HUES48 (cell line): Measurements from ENCODE around the gene C1orf159.

ENCODE experiments used
- H3K27ac ChIP-seq: one replicate; pipeline ENCODE4 v1.7.0; 2013; ENCODE audit warnings: low read depth, low read length, inconsistent platforms
- H3K27me3 ChIP-seq: 2 replicates; pipeline ENCODE4 v1.6.1; 2013; ENCODE audit warnings: mild to moderate bottlenecking, low read length; ENCODE audit not compliant: control insufficient read depth, insufficient read depth
- H3K36me3 ChIP-seq: 2 replicates; pipeline ENCODE4 v1.6.1; 2013; ENCODE audit warnings: low read length; ENCODE audit not compliant: control insufficient read depth, insufficient read depth
- H3K4me1 ChIP-seq: 2 replicates; pipeline ENCODE4 v1.6.1; 2013; ENCODE audit warnings: mild to moderate bottlenecking, low read length; ENCODE audit not compliant: control insufficient read depth, insufficient read depth
- H3K4me3 ChIP-seq: 2 replicates; pipeline ENCODE4 v1.5.1; 2013; ENCODE audit warnings: mild to moderate bottlenecking, low read depth, low read length
- H3K9ac ChIP-seq: 2 replicates; pipeline ENCODE4 v1.6.1; 2013; ENCODE audit warnings: mild to moderate bottlenecking, low read depth, low read length, moderate library complexity
- H3K9me3 ChIP-seq: 2 replicates; pipeline ENCODE4 v1.6.1; 2013; ENCODE audit warnings: low read length; ENCODE audit not compliant: control insufficient read depth, insufficient read depth

C1orf159 gene

DNA sequence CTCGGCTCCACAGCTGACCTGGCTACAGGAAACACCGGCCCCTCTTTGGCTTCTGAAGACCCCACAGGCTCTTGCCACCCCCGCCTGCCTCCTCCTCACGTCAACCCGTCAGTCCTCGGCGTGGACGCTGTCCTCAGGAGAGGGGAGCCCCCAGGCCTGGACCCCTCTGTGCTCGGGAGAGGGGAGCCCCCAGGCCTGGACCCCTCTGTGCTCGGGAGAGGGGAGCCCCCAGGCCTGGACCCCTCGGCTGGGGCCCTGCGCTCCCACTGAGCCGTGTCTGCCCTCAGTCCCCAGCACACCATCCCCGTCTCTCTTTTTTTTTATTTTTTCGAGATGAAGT is 26.0 kb upstream of the C1orf159 start:
- H3K9ac ChIP-seq, result no peak overlapping the region

DNA sequence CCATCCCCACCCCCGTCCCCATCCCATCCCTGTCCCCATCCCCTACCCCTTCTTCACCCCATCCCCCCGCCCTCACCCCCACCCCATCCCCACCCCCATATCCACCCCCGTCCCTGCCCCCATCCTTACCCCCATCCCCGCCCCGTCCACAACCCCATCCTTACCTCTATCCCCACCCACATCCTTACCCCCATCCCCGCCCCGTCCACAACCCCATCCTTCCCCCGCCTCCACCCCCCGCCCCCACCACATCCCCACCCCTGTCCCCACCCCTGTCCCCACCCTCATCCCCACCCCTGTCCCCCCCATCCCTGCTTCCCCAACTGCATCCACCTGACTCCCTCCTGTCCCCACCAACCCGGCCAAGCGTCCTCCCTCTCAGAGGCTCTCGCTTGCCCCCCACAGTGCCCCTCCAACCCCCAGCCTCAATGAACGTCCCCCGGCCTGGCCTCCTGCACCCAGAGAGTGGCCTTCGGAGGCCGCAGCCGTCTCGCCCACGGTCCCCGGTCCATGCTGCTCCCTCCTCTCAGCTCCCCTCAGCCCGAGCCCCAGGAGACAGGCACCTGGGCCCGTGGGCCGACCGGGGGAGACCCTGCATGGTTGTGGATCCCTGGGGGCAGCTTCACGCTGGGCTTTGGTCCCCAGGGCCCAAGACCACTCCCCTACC is 25.5 kb upstream of the C1orf159 start:
- Histone ChIP-seq H3K27me3 (peaks cover 4% of the 10 kb centered on the region; the same call in 1 of the 2 replicates), H3K27ac (no peak overlapping the region), H3K4me1 (no peaks in the 10 kb centered on the region; the same call in 1 of the 2 replicates), H3K9ac (no peak overlapping the region), H3K36me3 (no peaks in the 10 kb centered on the region), H3K9me3 (no peaks in the 10 kb centered on the region), H3K4me3 (no peak overlapping the region)

More for the DNA sequence above, 26.0 kb upstream of the C1orf159 start:
- H3K27ac ChIP-seq, result no peak overlapping the region
- no peaks in the 10 kb centered on the region for H3K9me3 ChIP-seq
- no peaks in the 10 kb centered on the region for H3K4me1 ChIP-seq
- no peak overlapping the region for H3K4me3 ChIP-seq
- H3K36me3 ChIP-seq, result no peaks in the 10 kb centered on the region
- H3K27me3 ChIP-seq, result peaks cover 4% of the 10 kb centered on the region; the same call in 1 of the 2 replicates

GRCh38 chr1:1140673-1141072 is 24.8 kb upstream of the C1orf159 start:
- Histone ChIP-seq H3K9ac (no peak overlapping the region), H3K9me3 (no peaks in the 10 kb centered on the region), H3K4me3 (no peak overlapping the region), H3K27ac (no peak overlapping the region), H3K36me3 (no peaks in the 10 kb centered on the region), H3K4me1 (no peaks in the 10 kb centered on the region; the same call in 1 of the 2 replicates), H3K27me3 (peaks cover 4% of the 10 kb centered on the region; the same call in 1 of the 2 replicates)

GRCh38 chr1:1137256-1138045 is 21.6 kb upstream of the C1orf159 start:
- no peak overlapping the region for H3K9ac ChIP-seq
- no peak overlapping the region for H3K27ac ChIP-seq
- H3K27me3 ChIP-seq, result peaks cover 4% of the 10 kb centered on the region; the same call in 1 of the 2 replicates
- no peaks in the 10 kb centered on the region for H3K9me3 ChIP-seq
- peak overlapping the region; percentile 32; the same call in 1 of the 2 replicates for H3K4me3 ChIP-seq
- H3K36me3 ChIP-seq, result no peaks in the 10 kb centered on the region
- H3K4me1 ChIP-seq, result no peaks in the 10 kb centered on the region; the same call in 1 of the 2 replicates

DNA sequence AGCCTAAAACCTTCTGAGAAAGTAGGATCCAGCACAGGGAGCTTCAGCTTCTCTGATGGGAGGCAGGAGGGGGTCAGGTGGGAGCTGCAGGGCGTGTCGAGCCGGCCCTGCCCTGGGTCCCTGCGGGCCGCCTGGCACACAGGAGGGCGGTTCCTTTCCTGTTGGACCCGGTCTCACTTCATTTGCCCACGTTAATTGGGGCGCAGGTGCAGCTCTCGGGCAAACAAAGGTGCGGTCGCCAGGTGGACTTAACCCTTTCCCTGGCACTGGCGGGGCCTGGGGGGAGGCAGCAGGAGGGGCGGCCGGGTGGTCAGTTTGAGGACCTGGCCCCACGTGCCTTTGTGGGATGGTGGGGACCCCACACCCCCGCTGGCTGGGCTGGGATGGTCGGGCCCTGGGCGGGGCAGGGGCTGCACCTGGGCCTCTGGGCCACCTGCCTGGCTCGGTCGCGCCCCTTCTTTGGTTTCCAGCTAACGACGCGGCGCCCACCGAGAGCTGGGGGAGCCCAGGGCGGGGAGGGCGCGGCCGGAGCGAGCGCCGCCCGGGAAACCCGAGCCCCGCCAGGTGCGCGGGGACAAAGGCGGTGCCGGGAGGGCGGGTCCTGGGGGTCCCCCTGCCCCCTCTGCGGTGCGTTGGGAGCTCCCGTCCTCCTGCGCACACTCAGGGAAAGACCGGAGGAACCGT is 20.8 kb upstream of the C1orf159 start:
- peak overlapping the region; percentile 32; the same call in 1 of the 2 replicates for H3K4me3 ChIP-seq

GRCh38 chr1:1135339-1136136 is 19.6 kb upstream of the C1orf159 start:
- no peak overlapping the region for H3K27ac ChIP-seq

More for the DNA sequence above, 20.8 kb upstream of the C1orf159 start:
- no peaks in the 10 kb centered on the region for H3K36me3 ChIP-seq
- H3K9me3 ChIP-seq, result no peaks in the 10 kb centered on the region
- H3K27ac ChIP-seq, result no peak overlapping the region
- no peak overlapping the region for H3K9ac ChIP-seq
- H3K27me3 ChIP-seq, result peaks cover 4% of the 10 kb centered on the region; the same call in 1 of the 2 replicates
- H3K4me1 ChIP-seq, result no peaks in the 10 kb centered on the region; the same call in 1 of the 2 replicates

DNA sequence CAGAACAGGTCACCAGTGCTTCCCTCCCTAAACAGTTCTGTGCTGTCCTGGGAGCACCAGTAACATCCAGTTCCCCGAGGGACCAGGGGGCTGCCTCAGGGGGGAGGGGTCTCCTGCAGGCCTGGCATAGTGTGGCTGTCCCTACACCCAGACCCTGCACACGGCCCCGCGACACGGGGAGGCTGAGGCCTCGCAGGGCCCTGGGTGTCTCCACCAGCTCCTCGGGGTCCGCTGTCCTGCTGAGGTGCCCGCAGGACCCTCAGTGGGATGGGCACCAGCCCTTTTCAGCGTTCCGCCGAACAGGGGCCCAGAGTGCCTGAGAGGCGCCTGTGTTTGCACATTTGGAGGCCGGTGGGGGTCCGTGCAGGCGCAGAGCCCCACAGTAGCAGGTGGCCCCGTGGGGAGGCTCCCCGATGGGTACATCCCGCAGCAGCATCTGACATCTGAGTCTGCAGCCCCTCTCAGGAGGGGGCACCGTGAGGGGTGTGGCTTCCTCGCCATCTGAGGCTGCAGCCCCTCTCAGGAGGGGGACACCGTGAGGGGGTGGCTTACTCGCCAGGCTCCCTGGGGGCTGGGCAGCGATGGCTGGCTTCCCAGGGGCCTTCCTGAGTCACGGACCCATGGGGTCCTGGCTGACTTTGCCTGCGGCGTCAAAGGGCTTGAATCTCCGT is 18.5 kb upstream of the C1orf159 start:
- Histone ChIP-seq H3K27ac (no peak overlapping the region), H3K4me1 (no peaks in the 10 kb centered on the region; the same call in 1 of the 2 replicates)

More at GRCh38 chr1:1135339-1136136, 19.6 kb upstream of the C1orf159 start:
- H3K4me3 ChIP-seq, result no peak overlapping the region
- no peaks in the 10 kb centered on the region for H3K9me3 ChIP-seq
- no peaks in the 10 kb centered on the region; the same call in 1 of the 2 replicates for H3K4me1 ChIP-seq
- H3K9ac ChIP-seq, result no peak overlapping the region
- H3K36me3 ChIP-seq, result no peaks in the 10 kb centered on the region
- peaks cover 4% of the 10 kb centered on the region; the same call in 1 of the 2 replicates for H3K27me3 ChIP-seq

GRCh38 chr1:1132956-1133750 is 17.3 kb upstream of the C1orf159 start:
- H3K27me3 ChIP-seq, result peaks cover 4% of the 10 kb centered on the region; the same call in 1 of the 2 replicates
- H3K9ac ChIP-seq, result no peak overlapping the region
- H3K27ac ChIP-seq, result no peak overlapping the region
- no peaks in the 10 kb centered on the region for H3K36me3 ChIP-seq
- no peaks in the 10 kb centered on the region; the same call in 1 of the 2 replicates for H3K4me1 ChIP-seq
- H3K9me3 ChIP-seq, result no peaks in the 10 kb centered on the region
- no peak overlapping the region for H3K4me3 ChIP-seq

More for the DNA sequence above, 18.5 kb upstream of the C1orf159 start:
- Histone ChIP-seq H3K9me3 (no peaks in the 10 kb centered on the region), H3K4me3 (no peak overlapping the region), H3K36me3 (no peaks in the 10 kb centered on the region), H3K9ac (no peak overlapping the region), H3K27me3 (peaks cover 4% of the 10 kb centered on the region; the same call in 1 of the 2 replicates)

GRCh38 chr1:1132042-1132950 is 16.4 kb upstream of the C1orf159 start:
- Histone ChIP-seq H3K27me3 (no peaks in the 10 kb centered on the region), H3K9me3 (no peaks in the 10 kb centered on the region), H3K27ac (no peak overlapping the region), H3K36me3 (no peaks in the 10 kb centered on the region), H3K4me1 (no peaks in the 10 kb centered on the region; the same call in 1 of the 2 replicates), H3K9ac (no peak overlapping the region), H3K4me3 (no peak overlapping the region)
